T-helper 2 cell treated with Interferon-gamma antibody and Interleukin-4, amounts not matched to agents 100 ng/mL and 5 ng/mL, for 36 hours (primary cell): Measurements from ENCODE around the gene TTN. TPM values are rescaled to one million over a fixed set of nuclear protein-coding genes. Genes with fewer than 3 reads are reported as not detected.

ENCODE experiments used
- intact Hi-C: fragments of 100-400 bp; cut with micrococcal nuclease; formaldehyde crosslinking; loops from one replicate; pipeline ENCODE4 v1.15.1; 2023
- total RNA-seq: library from RNA; stranded (reverse); gene quantifications from 2 replicates; pipeline ENCODE4 v1.2.3, GENCODE V29; 2022

The TTN gene
- total RNA-seq, 1 donor from 2014 or later, result 12.4 TPM

DNA sequence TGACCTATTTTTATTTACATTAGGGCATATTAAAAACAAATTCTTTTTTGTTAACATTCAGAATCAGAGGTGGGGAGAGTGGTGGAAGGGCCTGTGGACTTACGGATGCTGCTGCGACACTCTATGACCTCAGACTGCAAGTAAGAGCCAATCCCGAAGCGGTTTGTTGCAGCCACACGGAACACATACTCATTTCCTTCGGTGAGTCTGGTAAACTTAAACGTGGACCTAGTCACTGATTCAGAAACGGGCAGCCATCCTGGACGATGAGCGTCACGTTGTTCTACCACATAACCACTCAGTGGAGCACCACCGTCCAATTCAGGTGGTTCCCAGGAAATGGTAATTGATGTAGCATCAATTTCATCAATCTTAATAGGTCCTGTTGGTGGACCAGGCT, 265.1 kb downstream of the TTN start:
- intact Hi-C loops, result no loop called here

DNA sequence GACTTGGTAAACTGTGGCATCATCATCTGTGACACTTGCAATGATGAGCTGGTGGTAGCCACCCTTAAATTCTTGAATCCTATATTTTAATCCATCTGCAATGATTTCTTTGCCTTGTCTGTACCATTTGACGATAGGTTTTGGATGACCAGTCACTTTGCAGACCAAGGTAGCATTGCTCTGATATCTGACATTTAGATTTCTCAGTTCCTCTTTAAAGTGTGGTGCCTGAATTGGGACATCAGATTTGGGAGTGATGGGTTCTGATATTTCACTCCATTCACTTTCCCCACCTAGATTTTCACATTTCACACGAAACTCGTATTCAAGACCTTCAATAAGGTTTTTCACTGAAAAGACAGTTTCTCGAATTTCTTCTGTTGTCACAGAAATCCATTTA, 271.2 kb downstream of the TTN start:
- intact Hi-C loops, result no loop called here

DNA sequence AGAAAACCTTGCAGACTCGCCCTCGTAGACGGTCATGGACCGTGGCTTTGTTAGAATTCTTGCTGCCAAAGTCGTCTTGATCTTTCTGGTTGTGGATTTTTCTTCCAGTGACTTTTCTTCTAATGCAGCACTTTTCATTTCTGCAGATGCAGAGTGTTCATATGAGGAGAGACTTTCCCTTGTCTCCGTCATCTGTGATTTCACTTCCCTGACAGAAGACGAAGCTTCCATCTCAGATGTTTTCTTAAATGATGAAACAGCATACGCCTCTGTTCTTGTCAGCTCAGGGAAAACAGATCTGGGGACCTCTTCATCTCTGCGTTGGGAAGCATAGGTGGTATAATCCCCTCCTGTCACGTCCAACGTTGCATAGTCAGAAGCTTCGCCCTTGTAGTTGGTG, 276.1 kb downstream of the TTN start:
- intact Hi-C loops, result no loop called here

DNA sequence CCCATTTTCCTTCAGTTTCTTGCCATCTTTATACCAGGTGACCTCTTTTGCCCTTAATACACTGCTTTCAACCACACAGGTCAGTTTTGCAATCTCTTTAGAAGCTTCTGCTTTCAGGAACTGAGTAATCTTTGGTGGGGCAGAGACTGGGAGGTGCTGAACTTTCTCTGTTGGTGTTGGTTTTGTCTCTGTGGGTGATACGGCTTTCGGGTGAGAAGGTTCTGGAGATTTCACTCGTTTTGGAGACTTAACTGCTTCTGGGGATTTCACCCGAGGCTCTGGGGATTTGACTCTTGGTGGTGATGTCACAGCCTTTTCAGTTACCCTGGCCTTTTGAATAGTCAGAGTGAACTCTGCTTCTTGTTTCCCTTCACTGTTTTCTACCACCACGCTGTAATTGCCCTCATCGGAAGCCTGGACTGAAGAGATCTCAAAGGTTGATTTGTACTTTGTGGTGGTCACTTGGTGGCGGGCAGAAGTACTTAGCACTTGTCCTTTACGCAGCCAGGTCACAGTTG, 276.5 kb downstream of the TTN start:
- intact Hi-C loops, result no loop called here

DNA sequence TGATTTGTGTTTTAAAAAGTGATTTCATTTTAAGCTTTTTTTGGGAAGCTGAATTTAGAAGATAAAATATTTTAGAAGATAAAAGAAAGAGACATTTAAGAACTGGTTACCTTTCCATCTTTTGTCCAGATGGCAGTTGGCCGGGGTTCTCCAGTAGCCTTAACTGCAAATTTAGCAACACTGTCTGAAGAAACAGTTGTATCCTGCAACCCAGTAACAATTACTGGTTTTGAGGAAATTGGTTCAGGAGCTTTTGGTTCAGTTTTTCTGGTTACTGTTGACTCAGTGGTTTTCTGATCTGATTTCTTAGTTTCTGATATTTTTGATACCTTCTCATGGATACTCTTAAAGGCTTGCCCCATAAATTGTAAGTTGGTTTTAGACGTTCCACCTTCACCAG, 277.1 kb downstream of the TTN start:
- intact Hi-C loops, result no loop called here

DNA sequence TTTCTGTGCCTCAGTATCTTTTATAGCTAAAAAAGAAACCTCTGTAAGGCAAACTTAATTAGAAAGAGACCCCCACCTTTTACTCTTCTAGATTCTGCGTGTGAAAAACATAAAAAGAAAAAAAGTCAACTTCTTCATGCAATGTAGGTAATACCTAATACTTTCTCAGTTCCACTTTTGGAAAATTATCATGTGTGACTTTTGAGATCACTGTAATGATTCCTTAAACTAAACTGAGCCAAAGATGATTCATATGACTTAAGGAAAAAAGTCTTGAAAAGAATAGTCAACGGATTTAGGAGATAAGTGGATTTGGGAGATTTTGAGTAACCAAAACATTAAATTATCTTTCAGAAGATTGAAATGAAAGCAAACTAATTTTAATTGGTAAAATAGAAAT, 278.0 kb downstream of the TTN start:
- intact Hi-C loops, result loop anchor here (10.0 kb wide), 1 partner anchor 984 kb away; no protein-coding TSS in a partner anchor

DNA sequence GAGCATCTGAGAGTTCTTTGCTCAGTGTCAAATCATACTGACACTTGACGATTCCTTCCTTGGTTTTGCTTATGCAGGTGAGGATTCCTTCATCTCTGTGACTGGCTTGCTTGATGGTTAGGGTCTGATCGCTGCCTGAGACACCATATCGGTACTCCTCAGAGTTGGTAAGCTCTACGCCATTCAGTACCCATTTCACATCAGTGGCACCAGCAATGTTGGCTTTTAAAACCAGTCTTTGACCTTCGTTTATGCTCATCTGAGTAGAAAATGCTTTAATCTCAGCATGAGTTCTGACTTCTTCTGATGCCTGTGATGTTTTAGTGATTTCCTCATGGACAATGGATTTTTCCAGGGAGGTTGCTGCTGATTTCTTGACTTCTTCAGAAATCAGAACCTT, 278.6 kb downstream of the TTN start:
- intact Hi-C loops, result loop anchor here (10.0 kb wide), 1 partner anchor 984 kb away; no protein-coding TSS in a partner anchor

DNA sequence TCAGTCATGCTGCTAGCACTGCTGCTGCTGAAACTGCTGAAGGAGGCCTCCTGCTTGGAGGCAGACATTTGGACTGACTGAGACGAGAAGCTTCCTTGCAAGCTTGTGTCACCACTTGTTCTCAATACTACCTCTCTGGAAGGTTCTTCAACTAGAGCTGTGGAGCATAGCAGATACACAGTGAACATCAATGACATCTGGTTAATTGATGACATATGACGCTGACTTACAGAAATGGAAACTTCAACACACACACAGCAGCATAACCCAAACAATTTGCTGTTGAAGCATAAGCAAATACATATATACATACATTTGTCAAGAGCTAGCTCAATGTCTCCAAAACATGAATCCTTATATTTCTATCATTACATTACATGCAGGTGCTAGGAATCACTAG, 279.6 kb downstream of the TTN start:
- intact Hi-C loops, result loop anchor here (10.0 kb wide), 1 partner anchor 983 kb away; no protein-coding TSS in a partner anchor

DNA sequence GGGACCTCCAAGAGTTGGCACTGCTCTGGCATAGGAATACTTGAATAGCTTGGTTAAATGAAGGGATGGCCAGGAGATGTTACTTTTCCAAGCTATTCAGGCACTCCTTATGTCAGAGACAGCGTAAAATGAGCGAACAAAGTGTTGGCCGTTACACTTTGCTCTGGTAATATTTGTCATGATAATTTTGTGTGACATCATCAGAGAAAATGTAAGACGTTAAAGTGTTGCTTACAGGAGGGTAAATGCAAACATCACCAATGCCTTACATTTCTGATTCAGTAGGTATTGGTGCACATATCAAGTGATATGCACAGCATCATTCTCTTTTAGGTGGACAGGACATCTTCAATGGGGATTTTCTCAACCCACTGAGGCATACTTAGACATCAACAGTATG, 281.0 kb downstream of the TTN start:
- intact Hi-C loops, result loop anchor here (10.0 kb wide), 1 partner anchor 981 kb away; no protein-coding TSS in a partner anchor

DNA sequence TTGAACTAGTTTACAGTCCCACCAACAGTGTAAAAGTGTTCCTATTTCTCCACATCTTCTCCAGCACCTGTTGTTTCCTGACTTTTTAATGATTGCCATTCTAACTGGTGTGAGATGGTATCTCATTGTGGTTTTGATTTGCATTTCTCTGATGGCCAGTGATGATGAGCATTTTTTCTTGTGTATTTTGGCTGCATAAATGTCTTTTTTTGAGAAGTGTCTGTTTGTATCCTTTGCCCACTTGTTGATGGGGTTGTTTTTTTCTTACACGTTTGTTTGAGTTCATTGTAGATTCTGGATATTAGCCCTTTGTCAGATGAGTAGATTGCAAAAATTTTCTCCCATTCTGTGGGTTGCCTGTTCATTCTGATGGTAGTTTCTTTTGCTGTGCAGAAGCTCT, 281.8 kb downstream of the TTN start:
- intact Hi-C loops, result loop anchor here (10.0 kb wide), 1 partner anchor 981 kb away; no protein-coding TSS in a partner anchor

DNA sequence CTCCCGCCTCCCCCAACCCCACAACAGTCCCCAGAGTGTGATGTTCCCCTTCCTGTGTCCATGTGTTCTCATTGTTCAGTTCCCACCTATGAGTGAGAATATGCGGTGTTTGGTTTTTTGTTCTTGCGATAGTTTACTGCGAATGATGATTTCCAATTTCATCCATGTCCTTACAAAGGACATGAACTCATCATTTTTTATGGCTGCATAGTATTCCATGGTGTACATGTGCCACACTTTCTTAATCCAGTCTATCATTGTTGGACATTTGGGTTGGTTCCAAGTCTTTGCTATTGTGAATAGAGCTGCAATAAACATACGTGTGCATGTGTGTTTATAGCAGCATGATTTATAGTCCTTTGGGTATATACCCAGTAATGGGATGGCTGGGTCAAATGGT, 282.2 kb downstream of the TTN start:
- intact Hi-C loops, result loop anchor here (10.0 kb wide), 1 partner anchor 980 kb away; no protein-coding TSS in a partner anchor

DNA sequence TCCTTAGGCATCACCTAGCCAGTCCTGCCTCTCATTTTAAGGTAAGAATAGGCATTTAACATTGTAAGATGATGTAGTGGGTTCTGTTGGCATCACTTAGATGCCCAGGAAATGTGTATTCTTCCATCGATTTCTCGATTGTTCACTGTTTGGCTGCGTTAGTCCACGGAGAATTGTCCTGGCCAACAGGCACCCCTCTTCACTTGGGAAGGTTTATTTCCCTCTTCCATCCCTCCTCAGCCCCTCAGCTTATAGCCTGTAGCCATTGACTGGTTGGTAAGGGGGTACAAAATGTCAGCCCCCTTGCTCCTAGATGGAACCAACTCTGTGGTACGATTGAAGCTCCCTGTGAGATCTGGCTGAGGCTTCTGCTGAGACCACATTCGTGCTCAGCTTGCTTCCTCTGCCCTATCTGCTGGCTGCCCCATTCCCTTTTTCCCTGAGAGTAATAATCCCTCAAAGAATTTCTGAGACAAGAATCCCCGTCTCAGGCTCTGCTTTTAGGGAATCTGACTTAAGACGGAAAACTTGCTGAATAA, 283.6 kb downstream of the TTN start:
- intact Hi-C loops, result loop anchor here (1.0 to 10.0 kb wide), 7 partner anchors 9 to 1484 kb away; partner anchors contain the start of genes CWC22, PJVK, PLEKHA3 and PRKRA

DNA sequence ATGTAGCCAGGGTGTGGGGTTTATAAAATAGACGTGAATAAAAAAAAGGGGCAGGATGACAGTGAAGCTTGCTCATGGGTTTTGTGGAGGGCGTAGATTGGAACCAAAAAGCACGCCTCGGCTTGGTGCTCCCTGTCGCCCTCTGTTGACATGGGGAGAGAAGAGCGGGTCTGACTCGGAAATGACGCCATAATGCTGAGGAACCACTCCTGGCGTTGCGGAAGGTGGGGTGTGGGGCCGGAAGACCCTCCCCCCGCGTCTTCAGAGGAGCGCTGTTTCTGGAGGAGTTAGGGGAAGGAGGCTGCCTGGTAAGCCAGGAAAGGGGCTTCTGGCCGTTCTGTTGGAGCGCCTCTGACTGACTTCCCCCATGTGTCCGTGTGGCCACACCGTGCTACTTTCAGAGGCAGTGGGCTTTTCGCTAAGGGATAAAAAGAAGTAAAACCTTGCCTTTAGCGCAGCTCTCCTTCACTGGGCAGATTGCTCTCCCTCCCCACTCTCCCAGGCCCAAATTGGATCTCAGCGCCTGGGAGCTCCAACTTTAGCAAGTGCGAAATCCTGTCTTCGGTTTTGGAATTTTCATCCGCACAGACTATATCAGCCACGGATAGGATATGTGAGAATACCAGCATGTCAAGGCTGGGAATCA, 284.1 kb downstream of the TTN start:
- intact Hi-C loops, result loop anchor here (1.0 to 10.0 kb wide), 7 partner anchors 9 to 1484 kb away; partner anchors contain the start of genes CWC22, PJVK, PLEKHA3 and PRKRA

DNA sequence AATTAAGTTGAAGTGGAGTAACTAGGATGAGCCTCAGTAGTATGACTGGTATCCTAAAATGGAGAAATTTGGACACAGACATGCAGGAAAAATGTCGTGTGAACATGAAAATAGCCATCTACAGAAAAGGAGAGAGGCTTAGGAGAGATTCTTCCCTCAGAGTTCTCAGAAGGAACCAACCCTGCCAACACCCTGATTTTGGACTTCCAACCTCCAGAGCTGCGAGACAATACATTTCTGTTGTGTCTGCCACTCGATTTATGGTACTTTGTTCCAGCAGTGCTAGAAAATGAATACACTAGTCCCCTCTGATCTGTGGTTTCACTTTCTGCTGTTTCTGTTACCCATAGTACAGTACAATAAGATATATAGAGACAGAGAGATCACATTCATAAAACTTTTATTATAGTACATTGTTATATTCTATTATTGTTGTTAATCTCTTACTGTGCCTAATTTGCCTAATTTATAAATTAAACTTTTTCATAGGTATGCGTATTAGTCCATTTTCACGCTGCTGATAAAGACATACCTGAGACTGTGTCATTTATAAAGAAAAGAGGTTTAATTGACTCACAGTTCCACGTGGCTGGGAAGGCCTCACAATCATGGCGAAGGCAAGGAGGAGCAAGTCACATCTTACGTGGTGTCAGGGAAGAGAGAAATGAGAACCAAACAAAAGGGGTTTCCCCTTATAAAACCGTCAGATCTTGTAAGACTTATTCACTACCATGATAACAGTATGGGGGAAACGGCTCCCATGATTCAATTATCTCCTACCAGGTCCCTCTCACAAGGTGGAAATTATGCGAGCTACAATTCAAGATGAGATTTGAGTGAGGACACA, 285.7 kb downstream of the TTN start:
- intact Hi-C loops, result loop anchor here (5.0 to 10.0 kb wide), 2 partner anchors 977 to 1486 kb away; partner anchors contain the start of gene CWC22

DNA sequence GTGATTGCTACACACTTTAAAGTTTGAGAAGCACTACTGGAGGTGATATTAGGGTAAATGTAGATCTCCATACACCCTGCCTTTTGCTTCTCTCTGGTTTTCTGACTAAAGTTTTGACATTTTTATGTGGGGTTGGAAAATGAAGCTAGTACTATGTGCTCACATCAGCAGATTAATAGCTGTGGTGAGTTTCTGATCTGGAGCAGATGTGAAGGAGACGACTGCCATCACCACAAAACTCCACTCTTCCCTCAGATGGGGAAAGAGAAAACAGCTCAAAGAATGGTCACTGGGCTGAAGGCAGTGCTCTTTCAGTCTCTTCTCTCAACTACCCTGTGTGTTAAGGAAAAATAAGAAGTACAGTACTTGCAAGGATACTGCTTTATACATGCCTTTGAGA, 289.7 kb downstream of the TTN start:
- intact Hi-C loops, result no loop called here

DNA sequence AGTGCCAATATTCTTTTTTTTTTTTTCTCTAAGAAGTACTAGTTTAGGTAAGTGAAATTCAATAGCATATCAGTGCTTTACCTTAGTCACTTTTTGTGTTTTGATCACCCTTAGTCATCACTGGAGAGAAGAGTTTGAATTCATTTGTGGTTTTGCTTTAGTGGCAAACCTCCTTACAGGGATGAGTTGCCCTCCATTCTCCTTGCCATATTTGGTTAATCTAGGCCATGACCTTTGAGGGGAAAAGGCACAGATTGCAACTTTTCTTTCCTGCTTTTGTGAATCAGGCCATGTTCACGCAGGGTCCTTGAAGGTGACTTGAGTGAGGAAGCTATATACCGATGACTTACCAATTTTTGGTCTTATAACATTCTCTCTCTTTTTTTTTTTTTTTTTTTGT, 292.6 kb downstream of the TTN start:
- intact Hi-C loops, result loop anchor here (1.0 to 2.0 kb wide), 2 partner anchors 9 to 64 kb away; partner anchors contain the start of genes PJVK and PRKRA

DNA sequence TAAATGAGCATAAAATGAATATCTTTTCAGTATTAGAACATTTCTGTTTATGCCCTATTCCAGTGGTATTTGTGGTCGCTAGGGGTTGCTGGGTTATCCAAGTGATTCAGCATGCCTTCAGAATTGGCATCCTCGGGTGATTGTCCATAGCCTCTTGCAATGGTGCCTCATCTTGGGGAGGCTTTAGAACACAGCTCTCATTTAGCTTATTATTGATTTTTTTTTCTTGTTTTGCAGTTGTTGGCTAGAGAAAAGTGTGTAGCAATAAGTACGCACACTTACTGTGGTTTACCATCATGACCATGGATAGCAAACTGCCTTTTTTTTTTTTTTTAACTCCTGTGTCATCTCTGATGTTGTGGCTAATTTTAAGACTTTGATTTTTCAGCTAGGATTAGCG, 293.3 kb downstream of the TTN start:
- intact Hi-C loops, result loop anchor here (1.0 to 2.0 kb wide), 2 partner anchors 9 to 63 kb away; partner anchors contain the start of genes PJVK and PRKRA

DNA sequence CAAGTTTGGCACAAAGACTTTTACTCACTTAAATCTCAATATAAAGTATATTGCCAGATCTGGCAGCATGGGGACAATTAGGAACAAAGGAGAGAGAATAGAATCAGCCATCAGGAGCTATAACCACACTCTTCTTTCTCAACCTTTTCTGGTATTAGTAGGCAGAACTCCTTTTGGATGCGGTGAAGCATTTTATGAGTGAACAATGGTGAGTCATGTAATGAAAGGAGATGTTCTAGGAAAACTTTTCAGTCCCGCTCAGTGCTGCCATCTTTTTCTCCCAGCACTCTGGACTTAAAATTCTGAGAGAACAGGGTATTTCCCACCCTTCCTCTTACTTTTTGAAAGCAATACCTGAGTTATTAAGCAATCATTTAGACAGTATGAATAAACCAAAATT, 294.7 kb downstream of the TTN start:
- intact Hi-C loops, result no loop called here

DNA sequence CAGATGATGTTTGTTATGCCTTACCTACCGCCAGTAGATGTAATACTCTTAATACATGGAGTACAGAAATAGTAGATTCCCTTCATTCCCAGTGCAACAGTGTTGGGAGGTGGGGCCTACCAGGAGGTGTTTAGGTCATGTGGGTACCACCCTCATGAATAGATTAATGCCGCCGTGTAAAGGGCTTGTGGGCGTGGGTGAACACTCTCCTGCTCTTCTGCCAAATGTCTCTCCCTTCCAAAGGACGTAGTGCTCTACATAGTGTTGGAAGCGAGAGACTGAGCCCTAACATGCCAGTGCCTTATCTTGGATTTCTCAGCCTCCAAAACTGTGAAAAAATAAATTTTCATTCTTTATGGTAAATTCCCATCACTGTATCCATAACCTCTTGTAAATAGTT, 296.8 kb downstream of the TTN start:
- intact Hi-C loops, result no loop called here

DNA sequence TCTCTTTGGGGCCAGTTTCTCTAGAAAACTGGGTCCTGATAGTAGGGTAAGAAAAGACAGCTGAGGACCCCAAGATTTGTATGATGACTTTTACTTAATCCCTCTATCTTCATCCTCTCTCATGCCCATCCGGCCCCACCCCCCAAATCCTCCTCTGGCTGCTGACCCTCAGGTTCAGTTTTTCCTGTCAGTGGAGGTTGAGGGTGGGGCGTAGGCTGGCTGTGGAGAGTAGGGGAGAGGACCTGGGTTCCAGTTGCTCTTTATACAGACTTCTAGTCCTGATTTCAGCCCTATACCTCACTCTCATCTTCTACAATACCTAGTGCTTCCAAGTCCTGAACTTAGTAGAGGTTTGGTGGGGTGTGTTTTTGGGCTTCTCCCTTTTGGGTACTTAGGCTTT, 298.6 kb downstream of the TTN start:
- intact Hi-C loops, result no loop called here

DNA sequence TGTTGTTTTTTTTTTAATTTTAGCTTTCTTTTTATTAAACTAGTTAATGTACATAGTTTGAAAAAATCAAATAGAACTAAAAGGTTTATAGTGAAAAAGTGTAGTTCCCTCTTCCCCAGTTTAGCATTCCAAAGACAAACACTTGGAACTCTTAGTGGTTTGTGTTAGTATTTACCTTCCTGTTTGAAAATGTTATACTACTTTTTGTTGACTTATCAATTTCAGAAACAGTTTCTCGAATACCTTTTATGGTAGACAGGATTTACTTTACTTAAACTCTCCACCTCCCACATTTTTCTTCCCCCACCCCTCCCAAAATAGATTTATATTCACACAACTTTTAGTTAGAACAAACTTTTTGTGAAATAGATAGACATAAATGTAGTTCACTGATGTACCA, 300.3 kb downstream of the TTN start:
- intact Hi-C loops, result no loop called here
